Erythroblast (primary cell): ENCODE results near the gene NOS3.

ENCODE experiments used
- GATA1 ChIP-seq: IDR thresholded peaks from 2 replicates; pipeline ENCODE4 v1.6.1; 2011; ENCODE audit warnings: low read depth, mild to moderate bottlenecking, control low read depth, low read length, moderate library complexity
- POLR2A ChIP-seq: IDR thresholded peaks from 2 replicates; pipeline ENCODE4 v1.6.1; 2011; ENCODE audit warnings: mild to moderate bottlenecking, low read length

DNA sequence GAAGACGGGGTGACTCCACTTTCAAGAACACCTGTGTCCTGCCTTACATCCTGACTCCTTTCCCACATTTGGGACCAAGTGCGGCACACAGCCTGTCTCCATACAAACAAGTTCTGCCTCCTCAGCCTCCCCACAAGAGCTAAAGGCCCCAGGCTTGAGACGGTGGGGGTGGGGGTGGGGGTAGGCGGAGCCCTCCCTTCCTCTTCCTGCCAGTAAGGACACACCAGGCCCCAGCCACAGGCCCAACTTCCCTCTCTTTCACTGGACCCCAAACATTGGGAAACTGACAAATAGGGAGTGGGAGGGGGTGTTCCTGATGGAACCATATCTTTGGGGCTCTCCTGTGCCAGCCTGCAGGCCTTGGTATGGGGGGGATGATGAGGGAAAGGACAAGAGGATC lies 62.3 kb downstream of the NOS3 start:
- TF ChIP-seq POLR2A (no peak), GATA1 (no peak)
